Vagina (tissue), 2 donors: Measurements from ENCODE around the gene CREB5. TPM values are rescaled to one million over a fixed set of nuclear protein-coding genes. Genes with fewer than 3 reads are reported as not detected.

Experiments
- DNase-seq, 2 donors: peaks; one replicate each; pipeline ENCODE4 v3.0.0-alpha.2; 2017; ENCODE audit errors: extremely low spot score in 2 of 2
- H3K27ac ChIP-seq: fragments of 200-600 bp; sonication (generic); one replicate; pipeline ENCODE4 v1.5.1; 2019
- H3K27me3 ChIP-seq: fragments of 200-600 bp; sonication (generic); one replicate; pipeline ENCODE4 v1.5.1; 2019
- H3K36me3 ChIP-seq, 2 donors: fragments of 200-600 bp; sonication (generic); one replicate each; pipeline ENCODE4 v1.5.1; 2017 to 2019
- H3K4me1 ChIP-seq: fragments of 200-600 bp; sonication (generic); one replicate; pipeline ENCODE4 v1.5.1; 2019
- H3K4me3 ChIP-seq, 2 donors: fragments of 200-600 bp; sonication (generic); 1 replicate in 1 of 2; 2 replicates in 1 of 2; pipeline ENCODE4 v1.5.1; 2016 to 2019
- H3K9me3 ChIP-seq: fragments of 200-600 bp; sonication (generic); one replicate; pipeline ENCODE4 v1.5.1; 2019
- CTCF ChIP-seq, 3 experiments: fragments of 450-650 bp in 2 of 3; fragments of 200-600 bp in 1 of 3; sonication (generic) in 1 of 3; IDR thresholded peaks; one replicate each; pipeline ENCODE4 v1.5.1; 2017 to 2019; ENCODE audit warnings: antibody characterized with exemption in 3 of 3, mild to moderate bottlenecking in 2 of 3, moderate library complexity in 2 of 3
- POLR2A ChIP-seq, 2 donors: fragments of 450-650 bp; IDR thresholded peaks; one replicate each; pipeline ENCODE4 v1.6.1; 2017; ENCODE audit warnings: antibody characterized with exemption in 2 of 2, mild to moderate bottlenecking in 2 of 2, moderate library complexity in 2 of 2
- POLR2AphosphoS5 ChIP-seq, 2 donors: sonication (generic); formaldehyde crosslinking; IDR thresholded peaks; one replicate each; pipeline ENCODE4 v1.9.0; 2017; ENCODE audit warnings: antibody characterized with exemption in 2 of 2, mild to moderate bottlenecking in 2 of 2, low read depth in 1 of 2; ENCODE audit not compliant: insufficient read depth in 1 of 2
- intact Hi-C: fragments of 100-400 bp; cut with DNase I; formaldehyde crosslinking; loops from one replicate; pipeline ENCODE4 v1.15.1; 2023
- total RNA-seq: library from RNA; depleted of rRNA; stranded (reverse); fragments of >200 nt; gene quantifications from one replicate; pipeline ENCODE4 v1.2.3, GENCODE V29; 2016

The CREB5 gene
- total RNA-seq, 1 donor from 2014 or later, result 23.1 TPM

GRCh38 chr7:28500138-28500537, 87.8 kb downstream of the CREB5 start:
- Histone ChIP-seq H3K36me3 (no peaks in the 10 kb centered on the region), H3K27me3 (no peaks in the 10 kb centered on the region), H3K9me3 (no peaks in the 10 kb centered on the region), H3K4me3 (no peak overlapping the region), H3K27ac (no peak overlapping the region), H3K4me1 (no peaks in the 10 kb centered on the region)
- intact Hi-C loops, result no loop called here
- TF ChIP-seq POLR2AphosphoS5 (IDR thresholded peaks at IDR 0.05; ENCODE audit: insufficient read depth in 1 of 2, low read depth in 1 of 2) (no peak), CTCF (IDR thresholded peaks at IDR 0.05) (no peak), POLR2A (IDR thresholded peaks at IDR 0.05) (no peak)
- no peak for DNase-seq

DNA sequence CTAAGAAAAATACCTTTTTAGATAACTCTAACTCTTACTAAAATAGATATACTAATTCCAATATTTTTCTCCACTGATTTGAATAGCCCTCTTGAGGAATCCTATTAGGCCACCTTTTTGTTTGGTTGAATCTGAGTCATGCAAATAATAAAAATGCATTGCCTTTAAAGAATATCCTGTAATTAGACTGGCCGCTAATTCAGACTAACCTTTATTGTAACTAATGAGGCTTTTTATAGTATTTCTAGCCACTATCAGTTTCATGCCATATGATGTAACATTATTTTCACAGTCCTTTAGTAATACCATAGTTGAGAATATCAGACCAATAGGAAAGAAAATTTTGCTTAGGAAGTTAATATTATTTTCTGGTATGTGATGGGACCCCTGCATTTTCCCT, 90.1 kb downstream of the CREB5 start:
- intact Hi-C loops, result no loop called here
- DNase-seq, result no peak
- Histone ChIP-seq H3K27me3 (no peaks in the 10 kb centered on the region), H3K4me3 (no peak overlapping the region), H3K4me1 (no peaks in the 10 kb centered on the region), H3K36me3 (no peaks in the 10 kb centered on the region), H3K27ac (no peak overlapping the region), H3K9me3 (no peaks in the 10 kb centered on the region)
- TF ChIP-seq CTCF (IDR thresholded peaks at IDR 0.05) (no peak), POLR2A (IDR thresholded peaks at IDR 0.05) (no peak), POLR2AphosphoS5 (IDR thresholded peaks at IDR 0.05; ENCODE audit: insufficient read depth in 1 of 2, low read depth in 1 of 2) (no peak)

DNA sequence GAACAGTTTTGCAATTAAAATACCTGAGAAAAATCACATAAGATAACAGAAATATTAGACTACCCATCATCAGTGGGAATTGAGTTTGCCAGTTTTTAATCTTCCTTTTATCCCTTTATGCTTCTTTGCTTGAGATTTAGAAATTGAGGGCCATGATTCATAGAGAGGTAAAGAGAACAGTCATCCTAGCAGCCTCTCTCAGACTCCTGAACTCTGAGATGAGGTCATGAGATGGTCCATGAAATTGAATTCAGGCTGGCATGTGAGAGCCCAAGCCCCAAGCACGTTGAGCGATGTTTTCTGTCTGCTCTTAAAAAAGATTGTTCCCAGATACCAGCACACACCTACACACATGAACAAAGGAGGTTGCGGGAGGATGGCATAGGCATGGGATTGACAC, 91.1 kb downstream of the CREB5 start:
- no peaks in the 10 kb centered on the region for H3K27me3 ChIP-seq
- no peaks in the 10 kb centered on the region for H3K4me1 ChIP-seq
- intact Hi-C loops, result no loop called here
- no peak for DNase-seq
- no peaks in the 10 kb centered on the region for H3K36me3 ChIP-seq
- TF ChIP-seq POLR2A (IDR thresholded peaks at IDR 0.05) (no peak), POLR2AphosphoS5 (IDR thresholded peaks at IDR 0.05; ENCODE audit: insufficient read depth in 1 of 2, low read depth in 1 of 2) (no peak)
- H3K27ac ChIP-seq, result no peak overlapping the region
- H3K9me3 ChIP-seq, result no peaks in the 10 kb centered on the region
- no peak overlapping the region for H3K4me3 ChIP-seq

- intact Hi-C loops, result no loop called here
- TF ChIP-seq POLR2A (IDR thresholded peaks at IDR 0.05) (no peak), CTCF (IDR thresholded peaks at IDR 0.05) (no peak), POLR2AphosphoS5 (IDR thresholded peaks at IDR 0.05; ENCODE audit: insufficient read depth in 1 of 2, low read depth in 1 of 2) (no peak)
Measured at GRCh38 chr7:28505014-28505413, 92.7 kb downstream of the CREB5 start.

DNA sequence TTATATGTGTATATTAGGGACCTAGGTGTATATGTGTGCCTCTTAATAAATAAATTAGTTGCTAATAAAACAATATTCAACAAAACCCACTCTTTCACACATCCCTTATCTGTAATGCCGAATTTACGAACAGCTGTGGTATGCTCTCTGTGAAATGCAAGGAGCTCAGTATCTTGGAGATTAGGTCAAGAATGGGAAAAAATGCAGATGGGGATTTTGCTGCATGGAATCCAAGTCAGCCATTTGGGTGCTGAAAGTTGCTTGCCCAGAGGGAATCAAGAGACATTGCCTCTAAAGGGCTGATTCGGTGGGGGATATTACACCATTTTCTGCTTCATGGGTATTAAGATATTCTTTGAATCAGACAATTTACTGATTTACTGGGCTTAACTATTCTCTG, 93.5 kb downstream of the CREB5 start:
- Histone ChIP-seq H3K36me3 (no peaks in the 10 kb centered on the region), H3K9me3 (no peaks in the 10 kb centered on the region), H3K4me1 (no peaks in the 10 kb centered on the region), H3K27me3 (no peaks in the 10 kb centered on the region), H3K4me3 (no peak overlapping the region), H3K27ac (no peak overlapping the region)
- TF ChIP-seq CTCF (IDR thresholded peaks at IDR 0.05) (no peak), POLR2A (IDR thresholded peaks at IDR 0.05) (no peak), POLR2AphosphoS5 (IDR thresholded peaks at IDR 0.05; ENCODE audit: insufficient read depth in 1 of 2, low read depth in 1 of 2) (no peak)
- no peak for DNase-seq
- intact Hi-C loops, result no loop called here

More at GRCh38 chr7:28505014-28505413, 92.7 kb downstream of the CREB5 start:
- no peaks in the 10 kb centered on the region for H3K36me3 ChIP-seq
- no peaks in the 10 kb centered on the region for H3K27me3 ChIP-seq
- no peak overlapping the region for H3K27ac ChIP-seq
- H3K4me1 ChIP-seq, result no peaks in the 10 kb centered on the region
- H3K9me3 ChIP-seq, result no peaks in the 10 kb centered on the region
- H3K4me3 ChIP-seq, result no peak overlapping the region
- DNase-seq, result no peak
